HUES64 (cell line): ENCODE measurements around the gene ZNF248.

Experiments
- H3K27ac ChIP-seq: 2 replicates; pipeline ENCODE4 v1.7.0; 2013; ENCODE audit warnings: low read depth, low read length, inconsistent platforms
- H3K27me3 ChIP-seq: 2 replicates; pipeline ENCODE4 v1.6.1; 2013; ENCODE audit warnings: mild to moderate bottlenecking, low read length; ENCODE audit not compliant: insufficient read depth
- H3K36me3 ChIP-seq: 2 replicates; pipeline ENCODE4 v1.6.1; 2013; ENCODE audit warnings: mild to moderate bottlenecking, low read length; ENCODE audit not compliant: insufficient read depth
- H3K4me1 ChIP-seq: 2 replicates; pipeline ENCODE4 v1.6.1; 2013; ENCODE audit warnings: mild to moderate bottlenecking, low read length, moderate library complexity; ENCODE audit not compliant: insufficient read depth
- H3K4me3 ChIP-seq: 2 replicates; pipeline ENCODE4 v1.5.1; 2013; ENCODE audit warnings: mild to moderate bottlenecking, low read length, moderate library complexity
- H3K9ac ChIP-seq: 2 replicates; pipeline ENCODE4 v1.6.1; 2013; ENCODE audit warnings: mild to moderate bottlenecking, low read depth, low read length
- H3K9me3 ChIP-seq: 2 replicates; pipeline ENCODE4 v1.6.1; 2013; ENCODE audit warnings: low read depth, low read length; ENCODE audit not compliant: insufficient read depth
- WGBS: fragments of 150-250, 120-280 bp; methylation state at CpG from one replicate; pipeline ENCODE4 v1.1.7; 2013; ENCODE audit warnings: missing lambda C conversion rate; 5-methylcytosine and 5-hydroxymethylcytosine counted together

Gene ZNF248

GRCh38 chr10:37826806-37827205 lies 30.6 kb downstream of the ZNF248 start:
- Histone ChIP-seq H3K27me3 (no peaks in the 10 kb centered on the region), H3K36me3 (peaks cover 37% of the 10 kb centered on the region), H3K4me1 (no peaks in the 10 kb centered on the region), H3K4me3 (no peak overlapping the region), H3K9me3 (peaks cover 88% of the 10 kb centered on the region), H3K27ac (no peak overlapping the region), H3K9ac (no peak overlapping the region)
- 55% methylated on average over 1 of the region's 1 CpG for WGBS

DNA sequence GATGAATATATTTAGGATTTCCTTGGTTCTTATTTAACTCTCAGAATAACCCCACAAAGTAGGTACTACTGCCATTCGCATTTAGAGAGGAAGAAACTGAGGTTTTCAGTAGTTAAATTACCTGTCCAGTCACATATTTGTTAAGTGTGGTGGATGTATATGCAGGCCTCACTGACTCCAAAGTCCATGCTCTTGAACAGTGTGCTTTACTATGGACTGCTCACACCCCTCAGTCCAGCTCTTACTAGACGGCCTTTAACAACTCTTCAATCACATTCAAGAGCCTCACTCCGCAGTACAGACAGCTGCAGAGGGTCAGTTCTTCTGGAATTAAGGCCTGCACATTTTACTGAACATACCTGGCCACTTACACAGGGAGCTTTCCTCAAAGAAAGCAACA lies 36.2 kb downstream of the ZNF248 start:
- Histone ChIP-seq H3K4me1 (no peaks in the 10 kb centered on the region), H3K27me3 (no peaks in the 10 kb centered on the region), H3K27ac (no peak overlapping the region), H3K4me3 (no peak overlapping the region), H3K9ac (no peak overlapping the region), H3K9me3 (peaks cover 82% of the 10 kb centered on the region), H3K36me3 (no peaks in the 10 kb centered on the region)
- WGBS: 80% methylated on average over 3 of the region's 3 CpGs

GRCh38 chr10:37819797-37820196 lies 37.6 kb downstream of the ZNF248 start:
- Histone ChIP-seq H3K36me3 (no peaks in the 10 kb centered on the region), H3K9ac (no peak overlapping the region), H3K4me1 (no peaks in the 10 kb centered on the region), H3K9me3 (peaks cover 83% of the 10 kb centered on the region), H3K4me3 (no peak overlapping the region; the same call in 1 of the 2 replicates), H3K27ac (no peak overlapping the region), H3K27me3 (no peaks in the 10 kb centered on the region)
- WGBS: 90% methylated on average over 6 of the region's 6 CpGs

DNA sequence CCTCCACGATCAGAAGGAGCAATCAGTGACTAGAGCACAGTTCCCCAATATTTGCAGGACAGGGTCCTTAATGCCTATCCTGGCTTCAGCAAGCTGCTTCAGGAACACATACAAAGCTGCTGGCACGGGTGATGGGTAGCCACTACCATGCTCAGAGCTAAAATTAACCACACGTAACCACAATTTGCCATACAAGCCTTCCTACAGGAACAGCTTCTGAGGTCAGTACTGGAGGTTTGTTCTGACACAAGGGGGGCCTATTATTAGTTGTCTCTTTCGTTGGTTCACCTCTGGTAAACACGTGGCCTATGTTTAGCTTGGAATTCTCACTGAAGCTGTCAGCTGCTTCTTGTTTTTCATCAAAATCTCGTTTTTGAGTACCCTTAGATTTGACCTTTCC lies 41.1 kb downstream of the ZNF248 start:
- H3K27me3 ChIP-seq: no peaks in the 10 kb centered on the region
- WGBS: 59% methylated on average over 6 of the region's 6 CpGs
- H3K27ac ChIP-seq: no peak overlapping the region

GRCh38 chr10:37813763-37814162 lies 43.6 kb downstream of the ZNF248 start:
- WGBS: 84% methylated on average over 3 of the region's 3 CpGs
- Histone ChIP-seq H3K9ac (no peak overlapping the region), H3K9me3 (peaks cover 92% of the 10 kb centered on the region), H3K36me3 (no peaks in the 10 kb centered on the region), H3K27ac (no peak overlapping the region), H3K4me3 (no peak overlapping the region), H3K4me1 (no peaks in the 10 kb centered on the region), H3K27me3 (no peaks in the 10 kb centered on the region)

More for the DNA sequence above, 41.1 kb downstream of the ZNF248 start:
- Histone ChIP-seq H3K9me3 (peaks cover 93% of the 10 kb centered on the region), H3K36me3 (no peaks in the 10 kb centered on the region), H3K9ac (no peak overlapping the region), H3K4me1 (no peaks in the 10 kb centered on the region), H3K4me3 (no peak overlapping the region)

GRCh38 chr10:37812290-37812689 lies 45.1 kb downstream of the ZNF248 start:
- no peaks in the 10 kb centered on the region for H3K27me3 ChIP-seq
- 85% methylated on average over 1 of the region's 1 CpG for WGBS
- H3K36me3 ChIP-seq: no peaks in the 10 kb centered on the region
- no peak overlapping the region for H3K4me3 ChIP-seq
- H3K4me1 ChIP-seq: no peaks in the 10 kb centered on the region
- H3K27ac ChIP-seq: no peak overlapping the region
- H3K9ac ChIP-seq: no peak overlapping the region
- peaks cover 98% of the 10 kb centered on the region for H3K9me3 ChIP-seq

- Histone ChIP-seq H3K9me3 (peaks cover 88% of the 10 kb centered on the region), H3K27me3 (no peaks in the 10 kb centered on the region), H3K4me1 (no peaks in the 10 kb centered on the region), H3K9ac (no peak overlapping the region), H3K36me3 (no peaks in the 10 kb centered on the region), H3K27ac (no peak overlapping the region), H3K4me3 (no peak overlapping the region)
- WGBS: 39% methylated on average over 3 of the region's 3 CpGs
Observed at GRCh38 chr10:37803269-37803668, 54.1 kb downstream of the ZNF248 start.

GRCh38 chr10:37801557-37801956 lies 55.9 kb downstream of the ZNF248 start:
- H3K9me3 ChIP-seq: peaks cover 88% of the 10 kb centered on the region
- H3K27ac ChIP-seq: no peak overlapping the region
- H3K4me1 ChIP-seq: no peaks in the 10 kb centered on the region
- no peaks in the 10 kb centered on the region for H3K36me3 ChIP-seq
- no peak overlapping the region for H3K9ac ChIP-seq
- no peak overlapping the region for H3K4me3 ChIP-seq
- no peaks in the 10 kb centered on the region for H3K27me3 ChIP-seq

GRCh38 chr10:37794305-37794976 lies 63.0 kb downstream of the ZNF248 start:
- Histone ChIP-seq H3K9ac (no peak overlapping the region), H3K27me3 (no peaks in the 10 kb centered on the region), H3K36me3 (no peaks in the 10 kb centered on the region), H3K27ac (no peak overlapping the region), H3K4me1 (no peaks in the 10 kb centered on the region), H3K9me3 (peaks cover 85% of the 10 kb centered on the region), H3K4me3 (no peak overlapping the region)
- 92% methylated on average over 2 of the region's 2 CpGs for WGBS

- no peak overlapping the region for H3K27ac ChIP-seq
- no peaks in the 10 kb centered on the region for H3K36me3 ChIP-seq
- H3K27me3 ChIP-seq: no peaks in the 10 kb centered on the region
- no peaks in the 10 kb centered on the region for H3K4me1 ChIP-seq
- H3K4me3 ChIP-seq: no peak overlapping the region
- 86% methylated on average over 2 of the region's 2 CpGs for WGBS
- H3K9ac ChIP-seq: no peak overlapping the region
- peaks cover 83% of the 10 kb centered on the region for H3K9me3 ChIP-seq
Observed at GRCh38 chr10:37789590-37789989, 67.8 kb downstream of the ZNF248 start.

- no peaks in the 10 kb centered on the region for H3K36me3 ChIP-seq
- H3K27ac ChIP-seq: no peak overlapping the region
- WGBS: 83% methylated on average over 2 of the region's 4 CpGs
- no peak overlapping the region for H3K4me3 ChIP-seq
- H3K27me3 ChIP-seq: no peaks in the 10 kb centered on the region
- no peak overlapping the region for H3K9ac ChIP-seq
- peaks cover 86% of the 10 kb centered on the region for H3K9me3 ChIP-seq
- no peaks in the 10 kb centered on the region for H3K4me1 ChIP-seq
Observed at GRCh38 chr10:37784678-37785077, 72.7 kb downstream of the ZNF248 start.

- Histone ChIP-seq H3K27me3 (no peaks in the 10 kb centered on the region), H3K9ac (no peak overlapping the region), H3K36me3 (no peaks in the 10 kb centered on the region), H3K27ac (no peak overlapping the region), H3K9me3 (peaks cover 66% of the 10 kb centered on the region), H3K4me1 (no peaks in the 10 kb centered on the region), H3K4me3 (no peak overlapping the region)
- WGBS: 92% methylated on average over 32 of the region's 32 CpGs
Observed at GRCh38 chr10:37780536-37780935, 76.9 kb downstream of the ZNF248 start.
